Measurements from ENCODE around the gene LFNG. TPM values are rescaled to one million over a fixed set of nuclear protein-coding genes. Genes with fewer than 3 reads are reported as not detected.

The LFNG gene
- total RNA-seq, 1 experiment from 2014 or later, result 0.19 TPM

- H3K9me3 ChIP-seq (ENCODE audit: low read length), result no peaks in the 10 kb centered on the region
- H3K9me2 ChIP-seq (replicated peaks; ENCODE audit: insufficient read depth, low read length), result no peaks in the 10 kb centered on the region
- H3K9ac ChIP-seq (ENCODE audit: low read length), result no peak overlapping the region
- H3K36me3 ChIP-seq (ENCODE audit: insufficient read depth, low read length), result no peaks in the 10 kb centered on the region
- H2AFZ ChIP-seq (ENCODE audit: low read length), result no peak overlapping the region
- no peaks in the 10 kb centered on the region for H3K27me3 ChIP-seq (ENCODE audit: low read length)
- no peaks in the 10 kb centered on the region for H3K4me1 ChIP-seq (ENCODE audit: low read length)
- no peak for DNase-seq
- H3K4me2 ChIP-seq (ENCODE audit: low read depth, low read length, poor library complexity, severe bottlenecking), result no peak overlapping the region
- no peak overlapping the region for H3K4me3 ChIP-seq (ENCODE audit: low read length)
- no peaks in the 10 kb centered on the region for H3K79me2 ChIP-seq (ENCODE audit: low read length)
- no peak overlapping the region for H3K27ac ChIP-seq (ENCODE audit: low read length)
- no peaks in the 10 kb centered on the region for H4K20me1 ChIP-seq (ENCODE audit: insufficient read depth, low read depth, low read length)
Observed at GRCh38 chr7:2497065-2497464, 22.5 kb upstream of the LFNG start.

DNA sequence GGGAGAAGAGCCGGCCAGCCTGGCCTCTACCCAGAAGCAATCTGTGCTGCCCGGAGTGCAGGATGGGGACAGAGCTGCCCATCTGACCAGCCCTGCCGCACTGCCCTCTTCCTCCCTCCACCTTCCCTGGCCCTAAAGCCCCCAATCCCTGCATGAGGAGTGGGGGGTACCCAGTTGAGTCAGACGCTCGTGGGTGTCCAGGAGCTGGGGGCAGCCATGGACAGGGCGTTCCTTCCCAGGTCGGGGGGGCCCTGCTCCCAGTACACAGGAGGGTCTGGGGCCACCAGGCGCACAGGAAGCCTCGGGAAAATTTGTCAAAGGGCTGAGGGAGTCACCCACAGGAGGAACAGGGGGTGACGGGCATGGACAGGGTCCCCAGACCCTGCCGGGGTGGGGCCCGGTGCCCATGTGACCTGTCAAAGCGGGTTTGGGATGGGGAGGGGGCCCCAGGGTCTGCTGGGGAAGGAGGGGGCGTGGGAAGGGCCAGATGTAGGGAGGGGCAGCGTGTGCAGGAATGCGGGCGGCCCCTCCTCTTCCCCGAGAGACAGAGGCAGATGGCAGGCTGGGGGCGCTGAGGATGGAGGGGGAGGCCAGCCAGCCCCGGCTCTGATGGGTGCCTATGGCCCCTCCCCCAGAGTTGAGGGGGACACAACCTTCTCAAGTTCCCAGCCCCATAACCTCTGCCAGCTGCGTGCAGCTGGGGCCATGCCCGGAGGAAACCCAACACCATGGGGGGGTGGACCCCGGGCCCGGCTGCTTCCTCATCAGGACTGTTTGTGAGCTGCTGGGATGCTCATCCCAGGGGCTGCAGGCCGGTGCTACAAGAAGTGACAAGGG lies 21.9 kb upstream of the LFNG start:
- no peak overlapping the region for H2AFZ ChIP-seq (ENCODE audit: low read length)
- H3K4me2 ChIP-seq (ENCODE audit: low read depth, low read length, poor library complexity, severe bottlenecking), result no peak overlapping the region
- H3K4me3 ChIP-seq (ENCODE audit: low read length), result no peak overlapping the region
- no peaks in the 10 kb centered on the region for H3K27me3 ChIP-seq (ENCODE audit: low read length)
- no peaks in the 10 kb centered on the region for H3K79me2 ChIP-seq (ENCODE audit: low read length)
- H3K36me3 ChIP-seq (ENCODE audit: insufficient read depth, low read length), result no peaks in the 10 kb centered on the region
- no peak overlapping the region for H3K27ac ChIP-seq (ENCODE audit: low read length)
- DNase-seq, result no peak
- H3K9me3 ChIP-seq (ENCODE audit: low read length), result no peaks in the 10 kb centered on the region
- H3K4me1 ChIP-seq (ENCODE audit: low read length), result no peaks in the 10 kb centered on the region
- H3K9me2 ChIP-seq (replicated peaks; ENCODE audit: insufficient read depth, low read length), result no peaks in the 10 kb centered on the region
- no peaks in the 10 kb centered on the region for H4K20me1 ChIP-seq (ENCODE audit: insufficient read depth, low read depth, low read length)
- no peak overlapping the region for H3K9ac ChIP-seq (ENCODE audit: low read length)

- Histone ChIP-seq H3K4me1 (ENCODE audit: low read length) (no peaks in the 10 kb centered on the region), H2AFZ (ENCODE audit: low read length) (no peak overlapping the region), H3K79me2 (ENCODE audit: low read length) (no peaks in the 10 kb centered on the region), H3K27ac (ENCODE audit: low read length) (no peak overlapping the region), H3K9me3 (ENCODE audit: low read length) (no peaks in the 10 kb centered on the region), H3K9me2 (replicated peaks; ENCODE audit: insufficient read depth, low read length) (no peaks in the 10 kb centered on the region), H3K27me3 (ENCODE audit: low read length) (no peaks in the 10 kb centered on the region), H3K4me3 (ENCODE audit: low read length) (no peak overlapping the region), H3K36me3 (ENCODE audit: insufficient read depth, low read length) (no peaks in the 10 kb centered on the region), H4K20me1 (ENCODE audit: insufficient read depth, low read depth, low read length) (no peaks in the 10 kb centered on the region), H3K4me2 (ENCODE audit: low read depth, low read length, poor library complexity, severe bottlenecking) (no peak overlapping the region), H3K9ac (ENCODE audit: low read length) (no peak overlapping the region)
- DNase-seq, result no peak
Observed at GRCh38 chr7:2498708-2499107, 20.9 kb upstream of the LFNG start.

DNA sequence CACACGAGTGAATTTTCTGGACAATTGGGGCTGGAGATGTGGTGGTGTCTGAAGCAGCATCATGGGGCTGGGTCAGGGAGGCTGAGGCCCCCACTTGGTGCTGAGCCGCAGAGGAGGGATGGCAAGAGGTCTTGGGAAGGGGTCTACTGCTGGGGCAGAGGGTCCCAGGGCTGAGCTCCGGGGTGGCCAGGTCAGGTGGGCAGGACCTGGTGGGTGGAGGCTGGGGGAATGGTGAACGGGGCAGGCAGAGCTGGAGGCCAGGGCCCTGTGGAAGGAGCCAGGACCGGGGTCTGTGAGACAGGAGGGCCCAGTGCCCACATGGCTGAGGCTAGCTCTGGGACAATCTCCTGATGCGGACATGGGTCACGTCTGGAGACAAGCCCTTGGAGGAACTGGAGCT lies 20.4 kb upstream of the LFNG start:
- no peaks in the 10 kb centered on the region for H3K9me2 ChIP-seq (replicated peaks; ENCODE audit: insufficient read depth, low read length)
- no peak for DNase-seq
- no peaks in the 10 kb centered on the region for H4K20me1 ChIP-seq (ENCODE audit: insufficient read depth, low read depth, low read length)
- H3K79me2 ChIP-seq (ENCODE audit: low read length), result no peaks in the 10 kb centered on the region
- no peaks in the 10 kb centered on the region for H3K27me3 ChIP-seq (ENCODE audit: low read length)
- no peaks in the 10 kb centered on the region for H3K4me1 ChIP-seq (ENCODE audit: low read length)
- H3K27ac ChIP-seq (ENCODE audit: low read length), result no peak overlapping the region
- no peaks in the 10 kb centered on the region for H3K36me3 ChIP-seq (ENCODE audit: insufficient read depth, low read length)
- no peak overlapping the region for H2AFZ ChIP-seq (ENCODE audit: low read length)
- no peaks in the 10 kb centered on the region for H3K9me3 ChIP-seq (ENCODE audit: low read length)
- no peak overlapping the region for H3K4me3 ChIP-seq (ENCODE audit: low read length)
- H3K9ac ChIP-seq (ENCODE audit: low read length), result no peak overlapping the region
- no peak overlapping the region for H3K4me2 ChIP-seq (ENCODE audit: low read depth, low read length, poor library complexity, severe bottlenecking)

GRCh38 chr7:2499719-2500430 lies 19.7 kb upstream of the LFNG start:
- no peak overlapping the region for H2AFZ ChIP-seq (ENCODE audit: low read length)
- no peaks in the 10 kb centered on the region for H3K27me3 ChIP-seq (ENCODE audit: low read length)
- no peak overlapping the region for H3K4me2 ChIP-seq (ENCODE audit: low read depth, low read length, poor library complexity, severe bottlenecking)
- no peak overlapping the region for H3K4me3 ChIP-seq (ENCODE audit: low read length)
- no peak overlapping the region for H3K9ac ChIP-seq (ENCODE audit: low read length)
- H3K27ac ChIP-seq (ENCODE audit: low read length), result no peak overlapping the region
- H3K9me3 ChIP-seq (ENCODE audit: low read length), result no peaks in the 10 kb centered on the region
- H3K9me2 ChIP-seq (replicated peaks; ENCODE audit: insufficient read depth, low read length), result no peaks in the 10 kb centered on the region
- no peaks in the 10 kb centered on the region for H4K20me1 ChIP-seq (ENCODE audit: insufficient read depth, low read depth, low read length)
- no peaks in the 10 kb centered on the region for H3K36me3 ChIP-seq (ENCODE audit: insufficient read depth, low read length)
- no peaks in the 10 kb centered on the region for H3K79me2 ChIP-seq (ENCODE audit: low read length)
- no peaks in the 10 kb centered on the region for H3K4me1 ChIP-seq (ENCODE audit: low read length)
- DNase-seq, result no peak

DNA sequence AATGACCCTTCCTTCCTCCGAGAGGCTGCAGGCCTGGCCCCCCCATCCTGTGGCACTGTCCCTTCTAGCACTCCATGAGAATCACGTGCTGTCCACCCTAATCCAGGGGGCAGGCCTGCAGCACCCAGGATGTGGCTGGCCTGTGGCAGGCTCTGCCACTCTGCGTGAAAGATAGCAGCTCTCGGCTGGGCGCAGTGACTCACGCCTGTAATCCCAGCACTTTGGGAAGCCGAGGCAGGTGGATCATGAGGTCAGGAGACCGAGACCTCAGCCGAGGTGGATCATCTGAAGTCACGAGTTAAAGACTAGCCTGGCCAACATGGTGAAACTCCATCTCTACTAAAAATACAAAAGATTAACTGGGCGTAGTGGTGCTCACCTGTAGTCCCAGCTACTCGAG lies 18.9 kb upstream of the LFNG start:
- H3K9me3 ChIP-seq (ENCODE audit: low read length), result no peaks in the 10 kb centered on the region
- no peaks in the 10 kb centered on the region for H3K36me3 ChIP-seq (ENCODE audit: insufficient read depth, low read length)
- no peak overlapping the region for H2AFZ ChIP-seq (ENCODE audit: low read length)
- H3K4me1 ChIP-seq (ENCODE audit: low read length), result no peaks in the 10 kb centered on the region
- no peaks in the 10 kb centered on the region for H3K9me2 ChIP-seq (replicated peaks; ENCODE audit: insufficient read depth, low read length)
- H3K27me3 ChIP-seq (ENCODE audit: low read length), result no peaks in the 10 kb centered on the region
- no peak overlapping the region for H3K27ac ChIP-seq (ENCODE audit: low read length)
- no peak overlapping the region for H3K4me3 ChIP-seq (ENCODE audit: low read length)
- no peaks in the 10 kb centered on the region for H4K20me1 ChIP-seq (ENCODE audit: insufficient read depth, low read depth, low read length)
- H3K4me2 ChIP-seq (ENCODE audit: low read depth, low read length, poor library complexity, severe bottlenecking), result no peak overlapping the region
- no peak for DNase-seq
- H3K9ac ChIP-seq (ENCODE audit: low read length), result no peak overlapping the region
- H3K79me2 ChIP-seq (ENCODE audit: low read length), result no peaks in the 10 kb centered on the region

DNA sequence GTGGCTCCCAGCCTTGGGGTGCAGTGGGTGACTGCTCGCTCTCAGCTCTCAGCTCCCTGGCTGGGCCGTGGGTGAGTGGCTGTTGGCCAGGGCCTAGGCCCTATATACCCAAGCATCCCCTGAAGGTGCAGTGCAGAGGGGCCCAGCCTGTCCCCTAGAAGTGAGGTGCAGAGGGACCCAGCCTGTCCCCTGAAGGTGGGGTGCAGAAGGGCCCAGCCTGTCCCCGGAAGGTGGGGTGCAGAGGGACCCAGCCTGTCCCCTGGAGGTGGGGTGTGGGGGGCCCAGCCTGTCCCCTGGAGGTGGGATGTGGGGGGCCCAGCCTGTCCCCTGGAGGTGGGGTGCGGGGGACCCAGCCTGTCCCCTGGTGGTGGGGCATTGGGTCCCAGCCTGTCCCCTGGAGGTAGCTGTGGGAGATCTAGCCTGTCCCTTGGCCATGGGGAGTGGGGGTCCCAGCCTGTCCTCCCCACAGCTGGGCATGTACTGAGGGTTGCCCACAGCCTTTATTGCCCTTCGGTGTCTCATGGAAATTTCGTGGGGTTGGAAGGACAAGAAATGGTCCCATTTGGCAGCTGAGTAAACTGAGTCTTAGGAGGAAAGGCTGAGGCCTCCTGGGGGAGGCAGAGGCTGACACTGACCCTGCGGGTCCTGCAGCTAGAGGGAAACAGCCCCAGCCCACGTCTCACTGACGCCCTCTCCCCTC lies 17.5 kb upstream of the LFNG start:
- DNase-seq, result no peak
- Histone ChIP-seq H3K27me3 (ENCODE audit: low read length) (no peaks in the 10 kb centered on the region), H3K9me2 (replicated peaks; ENCODE audit: insufficient read depth, low read length) (no peaks in the 10 kb centered on the region), H3K4me2 (ENCODE audit: low read depth, low read length, poor library complexity, severe bottlenecking) (no peak overlapping the region), H3K9ac (ENCODE audit: low read length) (no peak overlapping the region), H3K9me3 (ENCODE audit: low read length) (no peaks in the 10 kb centered on the region), H3K36me3 (ENCODE audit: insufficient read depth, low read length) (no peaks in the 10 kb centered on the region), H3K79me2 (ENCODE audit: low read length) (no peaks in the 10 kb centered on the region), H2AFZ (ENCODE audit: low read length) (no peak overlapping the region), H3K4me3 (ENCODE audit: low read length) (no peak overlapping the region), H4K20me1 (ENCODE audit: insufficient read depth, low read depth, low read length) (no peaks in the 10 kb centered on the region), H3K27ac (ENCODE audit: low read length) (no peak overlapping the region), H3K4me1 (ENCODE audit: low read length) (no peaks in the 10 kb centered on the region)

DNA sequence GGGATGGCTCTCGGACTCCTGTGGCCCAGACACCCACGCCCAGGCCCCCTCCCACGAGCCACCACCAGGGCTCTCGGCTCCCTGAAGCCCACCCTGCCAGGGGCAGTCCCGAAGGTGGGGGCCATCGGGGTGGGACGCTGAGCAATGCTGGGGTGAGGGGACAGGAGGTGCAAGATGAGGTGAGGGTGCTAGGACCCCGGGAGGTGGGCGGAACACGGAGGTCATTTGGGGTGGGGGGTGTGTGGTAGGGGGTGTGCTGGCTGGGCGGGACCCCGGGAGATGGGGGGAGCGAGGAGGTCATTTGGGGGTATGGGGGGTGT lies 17.0 kb upstream of the LFNG start:
- Histone ChIP-seq H3K27me3 (ENCODE audit: low read length) (no peaks in the 10 kb centered on the region), H3K36me3 (ENCODE audit: insufficient read depth, low read length) (no peaks in the 10 kb centered on the region), H4K20me1 (ENCODE audit: insufficient read depth, low read depth, low read length) (no peaks in the 10 kb centered on the region), H3K4me3 (ENCODE audit: low read length) (no peak overlapping the region), H3K27ac (ENCODE audit: low read length) (no peak overlapping the region), H3K9me3 (ENCODE audit: low read length) (no peaks in the 10 kb centered on the region), H3K9me2 (replicated peaks; ENCODE audit: insufficient read depth, low read length) (no peaks in the 10 kb centered on the region), H3K9ac (ENCODE audit: low read length) (no peak overlapping the region), H3K79me2 (ENCODE audit: low read length) (no peaks in the 10 kb centered on the region), H3K4me1 (ENCODE audit: low read length) (no peaks in the 10 kb centered on the region), H3K4me2 (ENCODE audit: low read depth, low read length, poor library complexity, severe bottlenecking) (no peak overlapping the region), H2AFZ (ENCODE audit: low read length) (no peak overlapping the region)
- no peak for DNase-seq
